ENCODE results near the gene PIP5KL1.

PIP5KL1 gene

GRCh38 chr9:127929625-127929979 is 975 bp downstream of the PIP5KL1 start:
- no peak for DNase-seq (ENCODE audit: low spot score)

DNA sequence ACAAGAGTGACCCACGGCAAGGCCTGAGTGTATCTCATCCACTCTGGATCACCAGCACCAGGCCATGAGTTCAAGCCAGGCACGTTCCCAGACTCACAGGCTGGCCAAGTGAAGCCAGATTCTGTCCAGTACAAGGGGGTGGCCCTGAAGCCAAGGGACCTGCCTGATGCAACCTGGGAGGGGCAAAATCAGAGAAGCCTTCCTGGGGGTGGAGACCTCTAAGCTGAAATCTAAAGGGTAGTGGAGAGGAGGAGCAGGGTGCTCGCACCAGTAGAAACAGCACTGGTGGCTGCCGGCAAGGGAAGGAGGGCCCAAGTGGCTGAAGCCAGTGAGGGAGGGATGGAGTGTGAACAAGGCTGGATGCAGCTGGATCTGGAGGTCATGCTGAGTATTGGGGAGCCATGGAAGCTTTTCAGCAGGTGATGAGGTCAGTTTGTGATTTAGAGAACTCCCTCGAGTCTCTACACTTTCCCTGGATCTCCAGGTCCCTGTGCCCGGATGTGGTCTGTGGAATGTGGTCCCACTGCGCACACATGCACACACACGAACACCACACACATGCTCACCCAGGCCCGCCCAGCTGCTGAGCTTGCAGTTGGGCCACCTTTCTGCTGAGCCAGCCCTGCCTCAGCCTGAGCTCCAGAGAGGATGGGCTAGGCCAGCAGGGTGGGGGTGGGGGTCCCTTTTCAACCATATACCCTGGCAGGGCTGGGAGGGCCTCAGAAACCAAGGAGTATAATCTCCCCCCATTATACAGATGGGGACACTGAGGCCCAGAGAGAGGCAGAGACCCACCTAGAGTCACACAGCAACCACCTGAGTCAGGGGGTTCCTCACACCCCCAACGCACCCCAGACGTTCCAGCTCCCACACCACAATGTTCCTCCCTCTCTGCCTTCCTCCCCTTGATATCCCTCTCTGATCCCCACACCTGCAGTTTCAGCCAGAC is 1.6 kb downstream of the PIP5KL1 start:
- DNase-seq (ENCODE audit: low spot score), result no peak

DNA sequence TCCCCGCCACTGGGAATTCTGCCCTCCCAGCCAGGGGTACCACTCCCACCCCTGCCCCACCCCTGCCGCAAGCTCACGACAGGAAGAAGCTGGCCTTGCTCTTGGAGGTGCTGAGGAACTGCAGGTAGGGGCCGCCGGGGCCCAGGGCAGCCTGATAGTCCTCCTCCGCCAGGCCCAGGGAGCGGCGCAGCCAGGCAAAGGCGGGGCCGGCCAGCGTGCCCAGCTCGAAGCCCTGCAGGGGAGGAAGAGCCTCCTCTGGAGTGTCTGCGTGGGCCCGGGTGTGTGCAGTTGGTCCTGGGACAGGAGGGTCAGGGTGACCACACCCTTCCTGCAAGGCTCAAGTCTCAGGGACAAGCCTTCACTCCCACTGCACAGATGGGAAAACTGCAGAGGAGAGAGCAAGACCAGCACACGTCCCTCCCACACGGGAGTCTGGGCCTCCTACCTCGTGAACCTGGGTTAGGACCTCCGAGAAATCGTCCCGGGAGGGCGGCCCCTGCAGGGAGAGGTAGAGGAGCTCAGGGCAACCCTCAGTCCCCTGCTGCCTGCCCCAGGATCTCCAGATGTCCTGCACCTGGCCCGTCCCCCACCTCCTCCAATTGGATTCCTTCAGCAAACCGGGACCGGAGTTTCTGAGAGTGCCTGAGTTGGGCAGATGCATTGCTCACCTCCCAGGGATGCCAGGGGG is 2.4 kb downstream of the PIP5KL1 start:
- DNase-seq (ENCODE audit: low spot score), result no peak

GRCh38 chr9:127927201-127927987 is 3.2 kb downstream of the PIP5KL1 start:
- peak; percentile 76 for DNase-seq (ENCODE audit: low spot score)

DNA sequence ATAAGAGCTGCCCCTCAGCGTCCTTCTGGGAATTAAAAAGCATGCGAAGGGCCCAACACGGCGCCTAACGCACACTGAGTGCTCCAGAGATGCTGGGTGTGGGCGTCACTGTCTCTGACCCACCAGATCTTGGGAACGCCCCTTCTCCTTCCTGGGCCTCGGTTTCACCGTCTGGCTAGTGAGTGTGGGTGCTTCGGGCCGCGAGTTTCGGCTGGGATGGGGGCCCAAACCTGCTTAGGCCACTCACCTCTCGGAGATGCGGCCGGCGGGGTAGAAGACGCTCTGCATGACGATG is 3.7 kb downstream of the PIP5KL1 start:
- no peak for DNase-seq (ENCODE audit: low spot score)

DNA sequence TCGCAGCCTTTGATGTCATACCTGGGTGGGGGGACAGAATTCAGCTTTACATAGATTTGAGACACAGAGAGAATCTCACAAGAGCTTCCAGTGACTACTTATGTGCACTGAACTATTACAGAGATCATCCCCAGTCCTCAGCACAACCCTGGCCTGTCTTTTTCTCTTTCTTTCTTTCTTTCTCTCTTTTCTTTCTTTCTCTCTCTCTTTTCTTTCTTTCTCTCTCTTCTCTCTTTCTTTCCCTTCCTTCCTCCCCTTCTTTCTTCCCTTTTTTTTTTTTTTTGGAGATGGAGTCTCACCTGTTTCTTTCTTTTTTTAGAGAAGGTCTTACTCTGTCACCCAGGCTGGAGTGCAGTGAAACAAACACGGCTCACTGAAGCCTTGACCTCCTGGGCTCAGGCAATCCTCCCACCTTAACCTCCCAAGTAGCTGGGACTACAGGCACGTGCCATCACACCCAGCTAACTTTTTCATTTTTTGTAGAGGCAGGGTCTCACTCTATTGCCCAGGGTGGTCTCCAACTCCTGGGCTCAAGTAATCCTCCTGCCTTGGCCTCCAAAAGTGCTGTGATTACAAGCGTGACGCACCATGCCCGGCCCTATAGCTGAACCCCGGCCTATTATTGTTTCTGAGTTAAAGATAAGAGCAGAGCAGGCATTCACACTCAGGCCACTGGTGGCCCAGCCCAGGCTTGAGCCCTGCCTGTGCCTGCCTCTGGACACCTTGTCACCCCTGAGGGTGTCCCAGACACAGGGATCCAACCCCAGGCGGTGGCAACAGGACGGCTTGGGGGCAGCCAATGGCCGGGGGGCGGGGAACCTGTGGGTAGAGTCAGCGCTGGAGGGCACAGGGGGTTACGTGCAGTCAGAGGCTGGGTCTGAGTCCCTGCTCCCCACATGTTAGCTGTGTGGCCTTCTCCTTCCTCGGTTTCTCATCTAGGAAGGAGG is 4.3 kb downstream of the PIP5KL1 start:
- DNase-seq (ENCODE audit: low spot score), result no peak

DNA sequence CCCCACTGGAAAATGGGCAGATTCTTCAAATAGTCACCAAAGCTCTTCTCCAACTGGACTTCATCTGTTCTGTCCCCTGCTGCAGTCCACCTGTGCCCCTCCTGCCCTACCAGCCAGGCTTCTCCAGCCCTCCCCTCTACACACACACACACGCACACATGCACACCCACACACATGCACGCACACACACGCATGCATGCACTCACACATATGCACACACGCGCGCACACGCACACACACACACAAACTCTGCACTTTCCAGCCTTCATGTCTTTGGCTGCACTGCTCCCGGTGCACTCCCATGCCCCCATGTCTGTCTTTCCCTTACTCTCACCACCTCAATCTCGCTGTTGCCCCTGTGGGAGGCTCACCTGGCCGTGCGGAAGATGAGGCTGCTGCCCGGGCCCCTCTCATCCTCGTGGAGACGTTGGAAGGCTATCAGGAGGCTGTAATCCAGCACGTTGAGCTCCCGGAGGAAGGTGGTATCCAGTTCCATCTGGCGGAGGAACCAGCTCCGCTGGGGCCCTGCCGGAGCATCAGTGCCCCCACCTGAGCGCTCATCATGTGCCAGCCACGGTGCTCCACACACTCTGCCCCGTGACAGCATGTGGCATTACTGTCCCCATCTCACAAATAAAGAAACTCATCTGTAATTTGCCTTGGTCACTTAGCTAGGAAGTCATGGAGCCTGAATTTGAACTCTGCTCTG is 5.7 kb downstream of the PIP5KL1 start:
- DNase-seq (ENCODE audit: low spot score), result no peak

DNA sequence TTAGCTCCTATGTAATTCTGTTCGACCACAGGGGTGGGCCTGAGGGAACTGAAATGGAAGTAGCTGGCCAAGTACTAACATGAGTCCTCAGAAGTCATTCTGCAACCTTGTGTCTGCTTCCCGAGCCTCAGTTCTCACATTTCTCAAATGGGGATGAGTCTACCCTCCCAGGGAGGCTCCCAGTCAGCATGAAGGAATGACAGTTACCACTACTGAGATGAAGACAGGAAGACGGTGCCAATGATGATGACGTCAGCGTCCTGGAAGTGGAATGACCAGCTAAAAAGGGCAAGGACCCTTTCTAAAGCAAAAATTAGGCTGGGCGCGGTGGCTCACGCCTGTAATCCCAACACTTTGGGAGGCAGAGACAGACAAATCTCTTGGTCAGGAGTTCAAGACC is 6.8 kb downstream of the PIP5KL1 start:
- no peak for DNase-seq (ENCODE audit: low spot score)

DNA sequence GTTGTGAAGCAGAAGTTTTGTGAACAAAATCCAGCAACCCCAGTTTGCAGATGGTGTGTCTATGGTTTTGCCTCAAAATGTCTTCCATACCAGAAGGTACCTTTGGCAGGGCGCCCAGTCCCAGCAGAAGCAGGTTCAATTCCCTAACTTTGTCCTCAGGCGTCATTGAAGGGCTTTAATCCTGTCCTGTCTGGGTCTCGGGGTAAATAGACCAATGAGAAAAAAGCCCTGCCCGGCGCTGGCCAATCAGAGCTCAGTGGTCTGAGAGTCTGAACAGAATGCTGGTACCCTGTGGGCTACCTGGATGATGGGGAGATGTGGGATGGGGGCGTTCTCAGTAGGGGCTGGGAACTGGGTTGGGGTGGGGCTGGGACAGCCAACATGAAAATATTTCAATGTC is 7.5 kb downstream of the PIP5KL1 start:
- DNase-seq (ENCODE audit: low spot score), result no peak

- peak; percentile 79 for DNase-seq (ENCODE audit: low spot score)
These were observed 8.9 kb downstream of the PIP5KL1 start for GRCh38 chr9:127921557-127922120.

GRCh38 chr9:127920794-127921193 is 9.8 kb downstream of the PIP5KL1 start:
- no peak for DNase-seq (ENCODE audit: low spot score)

DNA sequence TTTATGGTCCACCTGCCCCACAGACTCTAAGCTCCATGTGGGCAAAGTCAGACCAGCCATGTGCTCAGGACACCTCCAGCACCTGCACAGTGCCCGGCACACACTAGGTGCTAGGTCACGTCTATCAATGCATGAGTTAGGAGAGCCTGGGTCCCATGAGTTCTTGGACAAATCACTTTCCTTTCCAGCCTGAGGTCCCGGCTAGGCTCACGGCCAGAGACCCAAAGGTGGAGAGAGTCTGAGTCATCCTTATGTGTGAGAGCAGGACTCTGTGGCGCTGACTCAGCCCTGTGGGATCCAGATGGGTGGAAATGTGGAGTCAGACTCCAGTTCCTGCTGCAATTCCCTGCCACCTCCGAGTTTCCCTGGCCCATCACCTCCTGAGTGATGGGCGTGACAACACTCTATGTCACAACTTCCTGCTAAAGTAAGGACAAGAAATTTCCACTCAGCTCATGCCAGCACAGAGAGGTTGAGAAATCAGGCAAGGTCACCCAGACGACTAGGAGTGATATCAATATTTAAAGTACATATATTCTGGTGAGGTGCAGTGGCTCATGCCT is 11.2 kb downstream of the PIP5KL1 start:
- DNase-seq (ENCODE audit: low spot score), result no peak

DNA sequence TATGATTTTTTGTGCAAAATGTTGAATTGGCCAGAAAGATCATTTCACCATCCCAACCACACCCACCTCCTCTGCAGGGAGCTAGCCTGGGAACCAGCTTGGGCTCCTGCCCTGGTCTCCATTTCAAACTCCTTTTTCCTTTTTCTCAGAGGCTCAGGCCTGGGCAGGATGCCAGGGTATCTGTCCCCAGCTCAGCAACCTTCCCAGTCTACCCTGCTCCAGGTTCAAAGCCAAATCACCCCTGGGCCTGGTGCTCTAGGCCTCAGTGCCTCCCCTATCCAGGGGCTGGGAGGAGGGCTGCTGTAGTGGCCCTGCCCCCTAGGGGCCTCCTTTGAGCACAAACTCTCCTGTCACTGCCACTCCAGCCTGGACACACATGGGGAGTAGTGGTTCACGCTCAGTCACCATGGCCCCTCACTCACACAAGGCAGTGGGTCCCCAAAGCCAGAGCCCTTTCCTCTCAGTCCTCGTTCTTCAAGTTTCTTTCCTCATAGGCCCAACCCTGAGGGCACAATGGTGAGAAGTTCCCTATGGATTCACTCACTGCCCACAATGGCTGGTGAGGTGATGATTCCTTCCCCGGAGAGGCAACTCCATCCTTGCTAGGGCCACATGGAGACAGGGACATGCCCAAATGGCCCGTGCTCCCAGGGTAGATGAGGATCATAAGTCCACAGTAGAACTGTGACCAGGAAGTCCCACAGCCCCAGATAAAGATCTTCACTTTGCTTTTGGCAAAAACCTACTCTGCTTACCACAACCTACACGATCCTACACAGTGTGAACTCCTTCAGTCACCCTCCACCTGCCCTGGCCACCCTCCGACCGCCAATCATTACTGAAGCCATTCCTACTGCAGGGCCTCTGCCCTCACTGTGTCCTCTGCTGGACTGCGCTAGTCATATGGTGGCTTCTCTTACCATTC is 12.1 kb downstream of the PIP5KL1 start:
- no peak for DNase-seq (ENCODE audit: low spot score)

DNA sequence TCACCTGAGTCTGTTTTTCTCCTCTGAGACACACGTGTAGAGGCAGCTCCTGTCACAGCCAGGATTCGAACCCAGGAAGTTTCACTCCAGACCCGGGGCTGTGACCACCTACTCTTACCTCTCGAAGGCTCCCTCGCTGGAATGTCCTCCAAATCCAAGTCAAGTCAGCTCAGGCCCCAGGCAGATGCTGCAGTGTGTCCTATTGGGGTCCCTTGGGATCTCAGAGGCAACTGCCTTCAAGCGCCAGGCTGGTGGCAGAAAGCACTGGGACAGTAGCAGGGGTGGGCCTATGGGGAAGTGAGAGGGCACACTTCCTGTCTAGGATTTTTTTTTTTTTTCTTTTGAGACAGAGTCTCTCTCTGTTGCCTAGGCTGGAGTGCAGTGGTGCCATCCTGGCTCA is 13.0 kb downstream of the PIP5KL1 start:
- no peak for DNase-seq (ENCODE audit: low spot score)

GRCh38 chr9:127916720-127917581 is 13.6 kb downstream of the PIP5KL1 start, which contains the start of gene ST6GALNAC4:
Gene ST6GALNAC4 (minus strand): TSS chr9:127917041. CDS start chr9:127916419, 622 bp downstream.
- peak; percentile 93 for DNase-seq (ENCODE audit: low spot score)

- no peak for DNase-seq (ENCODE audit: low spot score)
These were observed 14.5 kb downstream of the PIP5KL1 start for GRCh38 chr9:127915801-127916719.

DNA sequence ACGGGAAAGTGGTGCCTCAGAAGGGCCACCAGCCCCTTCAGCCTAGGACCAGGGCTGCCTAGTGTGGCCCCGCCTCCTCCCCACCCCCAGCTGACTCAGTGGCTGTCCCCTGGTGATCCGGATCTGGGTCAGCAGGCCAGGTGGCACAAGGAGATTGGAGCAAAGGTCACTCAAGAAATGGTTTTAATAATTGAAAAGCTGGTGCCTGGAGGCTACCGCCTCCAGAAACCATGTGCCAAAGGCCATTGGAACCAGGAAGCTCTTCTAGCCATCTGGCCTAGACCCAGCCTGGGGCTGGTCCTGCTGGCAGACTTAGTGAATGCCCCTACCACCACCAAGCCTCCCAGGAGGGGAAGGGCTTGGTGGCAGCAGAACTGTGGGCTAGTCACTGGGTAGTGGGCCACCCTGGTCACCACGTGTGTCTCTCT is 15.2 kb downstream of the PIP5KL1 start:
- no peak for DNase-seq (ENCODE audit: low spot score)

Data from CD4-positive, alpha-beta T cell treated with Interleukin-15 for 4 hours (primary cell).